GM10248 (cell line): ENCODE data around the gene NIPA2.

ENCODE experiments used
- CTCF ChIA-PET: fragments of 300-600 bp; sonication (Branson Sonifier 250); formaldehyde crosslinking; extraction: SDS; loops from one replicate; lab custom pipeline; 2021; ENCODE audit warnings: antibody characterized with exemption; lab: Yijun Ruan, JAX
- POLR2A ChIA-PET: fragments of 350-650 bp; sonication (Branson Sonifier 250); formaldehyde crosslinking; extraction: SDS; loops from one replicate; lab custom pipeline; 2020; ENCODE audit warnings: antibody characterized with exemption; lab: Yijun Ruan, JAX
- DNase-seq: peaks from one replicate; pipeline ENCODE4 v3.0.0; 2012; ENCODE audit errors: extremely low spot score
- CTCF ChIP-seq: IDR thresholded peaks from 2 replicates; pipeline ENCODE4 v1.5.1; 2012; ENCODE audit warnings: mild to moderate bottlenecking, low read depth; ENCODE audit errors: extremely low read depth, missing control alignments, control extremely low read depth

NIPA2 gene

GRCh38 chr15:22810853-22811338, 27.6 kb upstream of the NIPA2 start:
- ChIA-PET POLR2A (interaction anchor here (0.6 kb wide), 1 partner anchor 177 kb away, joined by 3 read pairs; no protein-coding TSS in a partner anchor), CTCF (interaction anchor here (1.0 to 1.6 kb wide), 4 partner anchors 10 to 226 kb away, joined by 3 to 7 read pairs (median 3); no protein-coding TSS in a partner anchor)
- no peak for TF ChIP-seq CTCF

DNA sequence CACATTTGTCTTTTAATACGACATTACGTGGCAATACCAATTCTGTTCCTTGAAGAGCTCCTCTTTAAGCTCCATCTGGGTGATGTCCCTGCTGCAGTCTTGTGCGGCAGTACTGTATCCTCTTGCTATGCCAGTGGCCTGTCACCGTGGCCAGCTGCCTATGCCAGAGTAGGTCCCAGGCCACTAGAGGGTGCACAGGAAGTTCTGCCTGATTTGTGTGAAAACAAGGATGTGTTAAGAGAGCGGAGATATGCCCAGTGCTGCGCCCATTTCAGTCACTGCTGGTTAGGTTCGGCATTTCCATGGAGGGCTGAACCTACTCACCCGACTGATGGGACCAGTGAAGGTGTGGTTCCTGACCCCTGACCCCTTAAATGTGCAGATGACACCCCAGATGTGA, 26.8 kb upstream of the NIPA2 start:
- ChIA-PET POLR2A (no interaction called here), CTCF (interaction anchor here (0.9 to 1.6 kb wide), 6 partner anchors 9 to 225 kb away, joined by 3 to 7 read pairs (median 3); no protein-coding TSS in a partner anchor)
- no peak for DNase-seq
- peak; percentile 41 for TF ChIP-seq CTCF

More at GRCh38 chr15:22810853-22811338, 27.6 kb upstream of the NIPA2 start:
- DNase-seq, result no peak

DNA sequence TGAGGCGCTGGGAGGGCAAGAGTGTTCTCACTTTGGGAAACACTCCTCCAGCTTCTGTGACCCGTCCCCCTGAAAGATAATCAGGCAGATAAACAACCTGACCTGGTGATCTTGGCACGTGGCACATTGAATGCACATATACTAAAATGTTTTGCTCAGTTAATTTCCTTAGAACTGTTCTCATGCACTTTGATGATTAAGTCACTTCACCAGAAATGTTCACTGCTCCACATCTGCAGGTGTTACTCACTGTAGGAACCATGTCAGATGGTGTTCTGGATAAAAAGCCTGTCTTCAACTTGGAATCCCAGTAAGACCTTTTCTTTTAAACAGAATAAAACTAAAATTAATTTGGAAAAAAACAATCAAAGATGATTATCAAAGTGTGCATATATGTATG, 24.6 kb upstream of the NIPA2 start:
- POLR2A ChIA-PET, result no interaction called here
- CTCF ChIA-PET, result no interaction called here
- DNase-seq, result no peak
- TF ChIP-seq CTCF, result no peak

DNA sequence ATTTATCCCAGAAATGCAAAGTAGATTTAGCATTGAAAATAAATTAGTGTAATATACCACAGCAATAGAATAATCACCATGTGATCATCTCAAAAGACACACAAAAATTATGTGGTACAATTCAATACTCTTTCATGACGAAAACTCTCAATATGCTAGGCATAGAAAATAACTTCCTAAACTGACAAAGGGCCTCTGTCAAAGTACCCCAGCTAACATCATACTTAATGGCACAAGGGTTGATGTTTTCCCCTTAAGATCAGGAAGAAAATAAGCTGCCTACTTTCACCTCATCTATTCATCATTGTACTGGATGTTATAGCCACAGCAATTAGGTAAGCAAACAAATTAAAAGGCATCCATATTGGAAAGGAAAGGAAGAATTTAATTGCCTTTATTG, 22.7 kb upstream of the NIPA2 start:
- CTCF ChIA-PET, result interaction anchor here (1.0 to 1.3 kb wide), 2 partner anchors 15 to 21 kb away, joined by 3 read pairs; no protein-coding TSS in a partner anchor
- POLR2A ChIA-PET, result interaction anchor here (0.6 kb wide), 1 partner anchor 30 kb away, joined by 6 read pairs; no protein-coding TSS in a partner anchor
- DNase-seq, result no peak
- TF ChIP-seq CTCF, result no peak

DNA sequence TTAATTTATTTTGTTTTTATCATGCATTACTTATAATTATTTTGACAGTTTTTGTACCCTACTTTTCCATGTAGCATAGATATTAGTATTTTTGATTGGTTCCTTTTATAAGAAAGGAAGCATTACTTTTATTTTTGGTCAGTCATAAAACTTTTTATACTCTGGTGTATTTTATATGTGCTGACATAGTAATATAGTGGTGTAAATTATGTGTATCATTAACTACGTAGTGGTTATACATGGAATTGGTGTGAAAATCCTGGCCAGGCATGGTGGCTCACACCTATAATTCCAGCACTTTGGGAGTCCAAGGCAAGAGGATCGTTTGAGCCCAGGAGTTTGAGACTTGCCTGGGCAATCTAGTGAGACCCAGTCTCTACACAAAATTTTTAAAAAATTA, 18.8 kb upstream of the NIPA2 start:
- ChIA-PET POLR2A (no interaction called here), CTCF (interaction anchor here (1.1 kb wide), 1 partner anchor 11 kb away, joined by 4 read pairs; no protein-coding TSS in a partner anchor)
- DNase-seq, result no peak
- TF ChIP-seq CTCF, result no peak

GRCh38 chr15:22823495-22824128, 14.9 kb upstream of the NIPA2 start:
- DNase-seq, result no peak
- ChIA-PET CTCF (no interaction called here), POLR2A (no interaction called here)
- no peak for TF ChIP-seq CTCF
